Measurements from ENCODE around the gene CXXC5. TPM values are rescaled to one million over a fixed set of nuclear protein-coding genes. Genes with fewer than 3 reads are reported as not detected.

The CXXC5 gene
- total and polyA plus RNA-seq, 9 of the 15 experiments (the other 6 are each of a cell fraction or from before 2014, with no cell fraction given): 1.9 to 123 (median 45.8) TPM

DNA sequence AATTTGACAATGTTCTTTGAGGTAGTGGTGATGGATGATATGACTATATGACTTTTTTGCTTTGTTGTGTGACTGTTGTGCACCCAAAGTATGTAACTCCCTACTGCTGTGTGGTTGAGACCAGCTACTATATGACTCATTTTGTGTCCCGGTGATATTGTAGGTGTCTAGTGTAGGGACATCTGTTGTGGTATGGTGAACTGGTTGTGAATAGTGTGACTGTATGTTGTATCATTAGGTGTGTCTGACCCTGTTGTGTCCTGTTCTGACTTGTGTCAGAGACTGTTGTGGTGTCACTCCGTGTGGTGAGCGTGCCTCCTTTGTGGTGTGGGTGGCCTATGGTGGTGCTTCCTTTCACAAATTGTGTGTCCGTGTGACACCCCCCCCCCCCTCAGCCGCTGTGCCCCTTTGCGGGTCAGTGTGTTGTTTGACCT, 11.2 kb upstream of the CXXC5 start:
- H3K79me2 ChIP-seq (ENCODE audit: control insufficient read depth, insufficient read depth, low read length): peaks cover 21% of the 10 kb centered on the region; the same call in 2 of the 3 replicates
- peaks cover 32 to 45% of the 10 kb centered on the region in 2 experiments for H3K4me1 ChIP-seq (replicated peaks in 1 of 2; ENCODE audit: control insufficient read depth in 2 of 2, insufficient read depth in 2 of 2, low read length in 2 of 2)
- no peaks in the 10 kb centered on the region for H3K27me3 ChIP-seq (ENCODE audit: control insufficient read depth in 2 of 2, insufficient read depth in 2 of 2, low read length in 2 of 2)
- intact Hi-C loops (cut with micrococcal nuclease): loop anchor here (1.0 to 10.0 kb wide), 5 partner anchors 11 to 328 kb away; partner anchors contain the start of gene CXXC5
- peaks cover 9% of the 10 kb centered on the region; the same call in 2 of the 3 replicates for H3K36me3 ChIP-seq (ENCODE audit: control insufficient read depth, insufficient read depth, low read length)
- peak overlapping the region; percentile 80 to 91; a peak in 3 of 4 replicates for H3K9ac ChIP-seq (ENCODE audit: insufficient read depth in 1 of 2, low read depth in 2 of 2, low read length in 2 of 2)
- no peaks in the 10 kb centered on the region for H3K9me3 ChIP-seq (replicated peaks; ENCODE audit: control insufficient read depth, insufficient read depth, low read depth, low read length)
- H3K27ac ChIP-seq (ENCODE audit: extremely low read depth, low read depth, low read length): peak overlapping the region; percentile 89
- H3K4me2 ChIP-seq (ENCODE audit: insufficient read depth, low read length): peak overlapping the region; percentile 87
- POLR2A ChIA-PET: interaction anchor here (0.6 to 4.8 kb wide), 14 partner anchors 11 to 761 kb away, joined by 3 to 63 read pairs (median 4); partner anchors contain the start of gene CXXC5
- DNase-seq (ENCODE audit: extremely low read depth in 1 of 4, low spot score in 3 of 4): peak in 1 of 4 experiments; percentile 70
- in situ Hi-C loops (cut with MboI): loop anchor here (10.0 kb wide), 1 partner anchor 218 kb away; no protein-coding TSS in a partner anchor
- CTCF ChIA-PET (ENCODE audit: low intra/inter-chr PET ratio): interaction anchor here (0.6 to 2.0 kb wide), 3 partner anchors 11 to 212 kb away, joined by 3 to 5 read pairs (median 5); partner anchors contain the start of gene CXXC5
- no peaks in the 10 kb centered on the region for H3K9me1 ChIP-seq (ENCODE audit: control insufficient read depth, insufficient read depth, low read length)
- no TSS peak for BruUV-seq (replicated peaks)
- ATAC-seq: peak; percentile 7
- WGBS (ENCODE audit: insufficient coverage, low coverage, missing lambda C conversion rate): 0% methylated on average over 3 of the region's 6 CpGs
- H4K20me1 ChIP-seq (replicated peaks; ENCODE audit: control insufficient read depth, insufficient read depth, low read length): 0 out of 2 replicates have a peak, but pooled peaks cover 3% of the 10 kb centered on the region
- peak; percentile 74 for FAIRE-seq
- peak overlapping the region; percentile 60; the same call in 1 of the 2 replicates for H2AFZ ChIP-seq (ENCODE audit: low read depth, low read length)
- H3K4me3 ChIP-seq: peak overlapping the region; percentile 50
- TF ChIP-seq KLF1 (tag; IDR thresholded peaks at IDR 0.05) (no peak), TAF15 (IDR thresholded peaks at IDR 0.05; ENCODE audit: low read depth, low read length) (no peak), POLR2B (IDR thresholded peaks at IDR 0.05; ENCODE audit: low read depth, partially characterized antibody) (peak; percentile 35), JUND (IDR thresholded peaks at IDR 0.05; ENCODE audit: borderline replicate concordance, low read depth, low read length) (peak; percentile 78), JUND (tag; IDR thresholded peaks at IDR 0.05; ENCODE audit: borderline replicate concordance, low read depth, low read length) (peak; percentile 85; the same call in 2 of the 3 replicates), ADNP (tag; IDR thresholded peaks at IDR 0.05) (peak; percentile 59; the same call in 1 of the 2 replicates), EHMT2 (IDR thresholded peaks at IDR 0.05) (peak; percentile 60), ARNT (IDR thresholded peaks at IDR 0.05) (no peak), MCM7 (IDR thresholded peaks at IDR 0.05) (no peak), PTRF (tag; IDR thresholded peaks at IDR 0.05) (no peak), NBN (IDR thresholded peaks at IDR 0.05; ENCODE audit: low read depth) (0 out of 2 replicates have a peak, but pooled peaks have one; percentile 18), NR2C1 (IDR thresholded peaks at IDR 0.05) (no peak), NR2C1 (tag; IDR thresholded peaks at IDR 0.05) (no peak), ZFP36 (IDR thresholded peaks at IDR 0.05; ENCODE audit: low read depth, low read length, partially characterized antibody) (peak; percentile 2), HEY1 (CRISPR knock-in tag; IDR thresholded peaks at IDR 0.05; ENCODE audit: borderline replicate concordance) (no peak), SMAD1 (IDR thresholded peaks at IDR 0.05; ENCODE audit: low read depth, low read length, partially characterized antibody) (no peak), ZNF583 (CRISPR knock-in tag; IDR thresholded peaks at IDR 0.05) (no peak)
- TF ChIP-seq, protein P1, sequence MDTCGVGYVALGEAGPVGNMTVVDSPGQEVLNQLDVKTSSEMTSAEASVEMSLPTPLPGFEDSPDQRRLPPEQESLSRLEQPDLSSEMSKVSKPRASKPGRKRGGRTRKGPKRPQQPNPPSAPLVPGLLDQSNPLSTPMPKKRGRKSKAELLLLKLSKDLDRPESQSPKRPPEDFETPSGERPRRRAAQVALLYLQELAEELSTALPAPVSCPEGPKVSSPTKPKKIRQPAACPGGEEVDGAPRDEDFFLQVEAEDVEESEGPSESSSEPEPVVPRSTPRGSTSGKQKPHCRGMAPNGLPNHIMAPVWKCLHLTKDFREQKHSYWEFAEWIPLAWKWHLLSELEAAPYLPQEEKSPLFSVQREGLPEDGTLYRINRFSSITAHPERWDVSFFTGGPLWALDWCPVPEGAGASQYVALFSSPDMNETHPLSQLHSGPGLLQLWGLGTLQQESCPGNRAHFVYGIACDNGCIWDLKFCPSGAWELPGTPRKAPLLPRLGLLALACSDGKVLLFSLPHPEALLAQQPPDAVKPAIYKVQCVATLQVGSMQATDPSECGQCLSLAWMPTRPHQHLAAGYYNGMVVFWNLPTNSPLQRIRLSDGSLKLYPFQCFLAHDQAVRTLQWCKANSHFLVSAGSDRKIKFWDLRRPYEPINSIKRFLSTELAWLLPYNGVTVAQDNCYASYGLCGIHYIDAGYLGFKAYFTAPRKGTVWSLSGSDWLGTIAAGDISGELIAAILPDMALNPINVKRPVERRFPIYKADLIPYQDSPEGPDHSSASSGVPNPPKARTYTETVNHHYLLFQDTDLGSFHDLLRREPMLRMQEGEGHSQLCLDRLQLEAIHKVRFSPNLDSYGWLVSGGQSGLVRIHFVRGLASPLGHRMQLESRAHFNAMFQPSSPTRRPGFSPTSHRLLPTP (IDR thresholded peaks at IDR 0.05; ENCODE audit: borderline replicate concordance, extremely low read depth, insufficient read length): no peak
- TF ChIP-seq, protein P2, sequence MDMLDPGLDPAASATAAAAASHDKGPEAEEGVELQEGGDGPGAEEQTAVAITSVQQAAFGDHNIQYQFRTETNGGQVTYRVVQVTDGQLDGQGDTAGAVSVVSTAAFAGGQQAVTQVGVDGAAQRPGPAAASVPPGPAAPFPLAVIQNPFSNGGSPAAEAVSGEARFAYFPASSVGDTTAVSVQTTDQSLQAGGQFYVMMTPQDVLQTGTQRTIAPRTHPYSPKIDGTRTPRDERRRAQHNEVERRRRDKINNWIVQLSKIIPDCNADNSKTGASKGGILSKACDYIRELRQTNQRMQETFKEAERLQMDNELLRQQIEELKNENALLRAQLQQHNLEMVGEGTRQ (CRISPR knock-in tag; IDR thresholded peaks at IDR 0.05): no peak
- TF ChIP-seq, protein P3, sequence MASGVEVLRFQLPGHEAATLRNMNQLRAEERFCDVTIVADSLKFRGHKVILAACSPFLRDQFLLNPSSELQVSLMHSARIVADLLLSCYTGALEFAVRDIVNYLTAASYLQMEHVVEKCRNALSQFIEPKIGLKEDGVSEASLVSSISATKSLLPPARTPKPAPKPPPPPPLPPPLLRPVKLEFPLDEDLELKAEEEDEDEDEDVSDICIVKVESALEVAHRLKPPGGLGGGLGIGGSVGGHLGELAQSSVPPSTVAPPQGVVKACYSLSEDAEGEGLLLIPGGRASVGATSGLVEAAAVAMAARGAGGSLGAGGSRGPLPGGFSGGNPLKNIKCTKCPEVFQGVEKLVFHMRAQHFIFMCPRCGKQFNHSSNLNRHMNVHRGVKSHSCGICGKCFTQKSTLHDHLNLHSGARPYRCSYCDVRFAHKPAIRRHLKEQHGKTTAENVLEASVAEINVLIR (CRISPR knock-in tag; IDR thresholded peaks at IDR 0.05): no peak

Data from K562 (cell line).